AG04449 (cell line): Measurements from ENCODE around the gene GNA15.

Source experiments
- CTCF ChIA-PET: fragments of 350-600 bp; formaldehyde crosslinking; extraction: SDS; loops from one replicate; lab custom pipeline; 2021; ENCODE audit warnings: antibody characterized with exemption; lab: Yijun Ruan, JAX
- POLR2A ChIA-PET: fragments of 400-600, 350-600 bp; formaldehyde crosslinking; extraction: SDS; loops from one replicate; lab custom pipeline; 2020; ENCODE audit warnings: antibody characterized with exemption, inconsistent platforms; lab: Yijun Ruan, JAX
- DNase-seq: peaks from one replicate; pipeline ENCODE4 v3.0.0-alpha.2; 2010; ENCODE audit warnings: low read depth, low spot score
- H3K4me3 ChIP-seq: 2 replicates; pipeline ENCODE4 v1.5.1; 2011; ENCODE audit warnings: low read depth, mild to moderate bottlenecking, control low read depth, low read length
- CTCF ChIP-seq: IDR thresholded peaks from one replicate; pipeline ENCODE4 v1.5.1; 2011; ENCODE audit warnings: mild to moderate bottlenecking, moderate library complexity, low read length, control low read depth, inconsistent platforms; ENCODE audit not compliant: insufficient read depth; ENCODE audit errors: missing control alignments

Gene GNA15

GRCh38 chr19:3175781-3176714 lies 40.2 kb downstream of the GNA15 start:
- DNase-seq: peak; percentile 54
- H3K4me3 ChIP-seq: no peak overlapping the region
- POLR2A ChIA-PET: no interaction called here
- no peak for TF ChIP-seq CTCF
- CTCF ChIA-PET: interaction anchor here (1.4 to 2.1 kb wide), 2 partner anchors 12 to 225 kb away, joined by 3 to 8 read pairs; no protein-coding TSS in a partner anchor

- no peak for TF ChIP-seq CTCF
- H3K4me3 ChIP-seq: no peak overlapping the region
- ChIA-PET POLR2A (no interaction called here), CTCF (interaction anchor here (1.2 to 2.1 kb wide), 3 partner anchors 13 to 226 kb away, joined by 3 to 8 read pairs (median 5); no protein-coding TSS in a partner anchor)
- DNase-seq: no peak
Observed at GRCh38 chr19:3176715-3177501, 41.1 kb downstream of the GNA15 start.

- DNase-seq: no peak
- no peak within 1 kb of the TSS for H3K4me3 ChIP-seq
- TF ChIP-seq CTCF: no peak
- ChIA-PET POLR2A (no interaction called here), CTCF (no interaction called here)
Observed at GRCh38 chr19:3178377-3178972, 42.6 kb downstream of the GNA15 start, which contains the start of gene S1PR4. S1PR4 (plus strand) TSS chr19:3178769; CDS start chr19:3178793, 24 bp downstream.

- ChIA-PET CTCF (no interaction called here), POLR2A (no interaction called here)
- no peak for DNase-seq
- H3K4me3 ChIP-seq: no peak overlapping the region
- no peak for TF ChIP-seq CTCF
Observed at GRCh38 chr19:3178973-3179738, 43.3 kb downstream of the GNA15 start.

- no peak overlapping the region for H3K4me3 ChIP-seq
- TF ChIP-seq CTCF: no peak
- DNase-seq: no peak
- ChIA-PET CTCF (no interaction called here), POLR2A (no interaction called here)
Observed at GRCh38 chr19:3179739-3180293, 44.0 kb downstream of the GNA15 start.
